AG09309 (cell line): ENCODE measurements around the gene C14orf180.

ENCODE experiments used
- DNase-seq: peaks from one replicate; pipeline ENCODE4 v3.0.0-alpha.2; 2010; ENCODE audit warnings: low read depth
- H3K4me3 ChIP-seq: 2 replicates; pipeline ENCODE4 v1.5.1; 2011; ENCODE audit warnings: mild to moderate bottlenecking, low read depth, low read length, moderate library complexity; ENCODE audit not compliant: control insufficient read depth
- CTCF ChIP-seq: IDR thresholded peaks from 2 replicates; pipeline ENCODE4 v1.5.1; 2011; ENCODE audit warnings: mild to moderate bottlenecking, low read depth, low read length, inconsistent platforms; ENCODE audit not compliant: insufficient read depth, control insufficient read depth; ENCODE audit errors: missing control alignments

Gene C14orf180

GRCh38 chr14:104579507-104579906 is at the start of gene C14orf180:
Gene C14orf180, plus strand, starts transcription at chr14:104579764. Its CDS starts 6,667 bp downstream, at chr14:104586431.
- no peak for TF ChIP-seq CTCF
- H3K4me3 ChIP-seq, result no peak within 1 kb of the TSS
- no peak for DNase-seq

- no peak overlapping the region for H3K4me3 ChIP-seq
- DNase-seq, result no peak
- no peak for TF ChIP-seq CTCF
Observed at GRCh38 chr14:104530646-104531045, 48.9 kb upstream of the C14orf180 start.

- TF ChIP-seq CTCF, result no peak
- H3K4me3 ChIP-seq, result no peak overlapping the region
- no peak for DNase-seq
Observed at GRCh38 chr14:104531421-104532190, 48.0 kb upstream of the C14orf180 start.

GRCh38 chr14:104532191-104532555 is 47.4 kb upstream of the C14orf180 start:
- no peak overlapping the region for H3K4me3 ChIP-seq
- DNase-seq, result no peak
- TF ChIP-seq CTCF, result no peak

GRCh38 chr14:104534036-104534435 is 45.5 kb upstream of the C14orf180 start:
- no peak overlapping the region for H3K4me3 ChIP-seq
- TF ChIP-seq CTCF, result no peak
- no peak for DNase-seq

GRCh38 chr14:104536942-104537612 is 42.5 kb upstream of the C14orf180 start:
- no peak for DNase-seq
- H3K4me3 ChIP-seq, result no peak overlapping the region
- no peak for TF ChIP-seq CTCF
